G401.6 (cell line): ENCODE measurements around the gene SLC25A48.
A peak's percentile ranks its signal among the peaks of the same experiment; 100 is the strongest.

ENCODE experiments used
- FAIRE-seq: peaks from 2 replicates; lab custom pipeline; 2012; peaks lifted over from hg19 to GRCh38; lab: Jason Lieb, UNC

SLC25A48 gene

GRCh38 chr5:135883441-135883840, 49.0 kb downstream of the SLC25A48 start:
- FAIRE-seq, result no peak

GRCh38 chr5:135885031-135885430, 50.6 kb downstream of the SLC25A48 start:
- FAIRE-seq, result no peak

GRCh38 chr5:135886136-135886535, 51.7 kb downstream of the SLC25A48 start:
- no peak for FAIRE-seq

- peak; percentile 13 for FAIRE-seq
Observed at GRCh38 chr5:135887447-135887864, 53.0 kb downstream of the SLC25A48 start.

GRCh38 chr5:135887881-135888614, 53.6 kb downstream of the SLC25A48 start:
- no peak for FAIRE-seq

GRCh38 chr5:135890296-135890695, 55.8 kb downstream of the SLC25A48 start:
- no peak for FAIRE-seq

- FAIRE-seq, result no peak
Observed at GRCh38 chr5:135890867-135891266, 56.4 kb downstream of the SLC25A48 start.

GRCh38 chr5:135891268-135891667, 56.8 kb downstream of the SLC25A48 start:
- FAIRE-seq, result no peak

GRCh38 chr5:135891791-135892190, 57.3 kb downstream of the SLC25A48 start:
- FAIRE-seq, result no peak

- FAIRE-seq, result no peak
Observed at GRCh38 chr5:135894276-135894675, 59.8 kb downstream of the SLC25A48 start.

- FAIRE-seq, result no peak
Observed at GRCh38 chr5:135894789-135895188, 60.3 kb downstream of the SLC25A48 start.

- no peak for FAIRE-seq
Observed at GRCh38 chr5:135895474-135896006, 61.1 kb downstream of the SLC25A48 start, which contains the start of gene IL9. TSS of gene IL9 (minus strand) at chr5:135895841. CDS start at chr5:135895816, 25 bp downstream.

GRCh38 chr5:135898651-135899050, 64.2 kb downstream of the SLC25A48 start:
- no peak for FAIRE-seq

GRCh38 chr5:135900276-135900675, 65.8 kb downstream of the SLC25A48 start:
- FAIRE-seq, result no peak

- FAIRE-seq, result no peak
Observed at GRCh38 chr5:135901633-135902032, 67.2 kb downstream of the SLC25A48 start.

- no peak for FAIRE-seq
Observed at GRCh38 chr5:135905144-135905543, 70.7 kb downstream of the SLC25A48 start.

GRCh38 chr5:135913713-135914626, 79.5 kb downstream of the SLC25A48 start:
- no peak for FAIRE-seq

- no peak for FAIRE-seq
Observed at GRCh38 chr5:135915466-135916001, 81.1 kb downstream of the SLC25A48 start.

- no peak for FAIRE-seq
Observed at GRCh38 chr5:135916638-135917263, 82.3 kb downstream of the SLC25A48 start.

- no peak for FAIRE-seq
Observed at GRCh38 chr5:135920199-135920598, 85.7 kb downstream of the SLC25A48 start.

- FAIRE-seq, result no peak
Observed at GRCh38 chr5:135921388-135921787, 86.9 kb downstream of the SLC25A48 start.
